K562 (cell line): ENCODE measurements around the gene NPAS2. TPM values are rescaled to one million over a fixed set of nuclear protein-coding genes. Genes with fewer than 3 reads are reported as not detected.

Experiments
- ATAC-seq: fragments of 200-7000 bp; cut with Tn5 transposase; 3 replicates; pipeline ENCODE4 v1.9.1; 2020; ENCODE audit warnings: moderate library complexity
- BruUV-seq: library from RNA; stranded (reverse); fragments of 400-500 nt; replicated peaks from 2 replicates; lab custom pipeline; 2021; lab: Mats Ljungman, UMichigan
- CTCF ChIA-PET: fragments of 300-600 bp; formaldehyde crosslinking; extraction: SDS; loops from one replicate; lab custom pipeline; 2021; ENCODE audit warnings: low intra/inter-chr PET ratio; lab: Yijun Ruan, JAX
- POLR2A ChIA-PET: fragments of 300-600, 350-650 bp; sonication (Branson Sonifier 250); formaldehyde crosslinking; extraction: SDS; loops from one replicate; lab custom pipeline; 2021; ENCODE audit warnings: antibody characterized with exemption, inconsistent platforms; lab: Yijun Ruan, JAX
- DNase-seq, 4 experiments: peaks; one replicate each; pipeline versions ENCODE4 v3.0.0 to v3.0.0-alpha.2; 2011 to 2018; ENCODE audit warnings: low spot score in 3 of 4, mixed read lengths in 3 of 4; ENCODE audit errors: extremely low read depth in 1 of 4
- FAIRE-seq: peaks from 2 replicates; lab custom pipeline; 2011; peaks lifted over from hg19 to GRCh38; lab: Jason Lieb, UNC
- H2AFZ ChIP-seq: 2 replicates; pipeline ENCODE4 v1.6.0; 2011; ENCODE audit warnings: low read depth, low read length, control low read depth, inconsistent platforms
- H3K27ac ChIP-seq: fragments of 200-600 bp; 3 replicates; pipeline ENCODE4 v1.8.0; 2011; ENCODE audit warnings: low read depth, mild to moderate bottlenecking, control low read depth, inconsistent platforms, low read length, moderate library complexity, mixed read lengths; ENCODE audit errors: extremely low read depth
- H3K27me3 ChIP-seq, 2 experiments: fragments of 300-600 bp in 1 of 2; 2 replicates in 1 of 2; 3 replicates in 1 of 2; pipeline versions ENCODE4 v1.6.0 to v1.8.0; 2011; ENCODE audit warnings: inconsistent platforms in 2 of 2, low read length in 2 of 2, mild to moderate bottlenecking in 1 of 2, mixed read lengths in 1 of 2, moderate library complexity in 1 of 2; ENCODE audit not compliant: control insufficient read depth in 2 of 2, insufficient read depth in 2 of 2
- H3K36me3 ChIP-seq: fragments of 300-600 bp; 3 replicates; pipeline ENCODE4 v1.8.0; 2011; ENCODE audit warnings: mild to moderate bottlenecking, low read length, inconsistent platforms; ENCODE audit not compliant: control insufficient read depth, insufficient read depth
- H3K4me1 ChIP-seq, 2 experiments: fragments of 200-600 bp in 1 of 2; replicated peaks in 1 of 2; 2 replicates in 1 of 2; 3 replicates in 1 of 2; pipeline versions ENCODE4 v1.5.1 to v1.8.0; 2011; ENCODE audit warnings: inconsistent platforms in 2 of 2, low read length in 2 of 2, mild to moderate bottlenecking in 1 of 2, mixed read lengths in 1 of 2, moderate library complexity in 1 of 2; ENCODE audit not compliant: control insufficient read depth in 2 of 2, insufficient read depth in 2 of 2
- H3K4me2 ChIP-seq: 2 replicates; pipeline ENCODE4 v1.6.1; 2011; ENCODE audit warnings: low read length, control low read depth, inconsistent platforms, mixed read lengths; ENCODE audit not compliant: insufficient read depth
- H3K4me3 ChIP-seq: fragments of 200-600 bp; sonication (generic), shearing (Covaris generic); 2 replicates; pipeline ENCODE4 v1.5.1; 2016; ENCODE audit warnings: control low read depth, inconsistent platforms
- H3K79me2 ChIP-seq: fragments of 200-600 bp; 3 replicates; pipeline ENCODE4 v1.8.0; 2011; ENCODE audit warnings: low read length, inconsistent platforms; ENCODE audit not compliant: control insufficient read depth, insufficient read depth
- H3K9ac ChIP-seq, 2 experiments: 2 replicates each; pipeline versions ENCODE4 v1.6.0 to v1.6.1; 2011; ENCODE audit warnings: low read depth in 2 of 2, low read length in 2 of 2, control low read depth in 1 of 2, inconsistent platforms in 1 of 2, mild to moderate bottlenecking in 1 of 2, mixed read lengths in 1 of 2; ENCODE audit not compliant: insufficient read depth in 1 of 2
- H3K9me1 ChIP-seq: one replicate; pipeline ENCODE4 v1.6.0; 2011; ENCODE audit warnings: inconsistent platforms, mild to moderate bottlenecking, low read length, moderate library complexity; ENCODE audit not compliant: control insufficient read depth, insufficient read depth
- H3K9me3 ChIP-seq: replicated peaks from 2 replicates; pipeline ENCODE4 v1.5.1; 2011; ENCODE audit warnings: low read depth, low read length, inconsistent platforms; ENCODE audit not compliant: control insufficient read depth, insufficient read depth
- H4K20me1 ChIP-seq: replicated peaks from 2 replicates; pipeline ENCODE4 v1.6.1; 2011; ENCODE audit warnings: low read length, inconsistent platforms, mixed read lengths; ENCODE audit not compliant: control insufficient read depth, insufficient read depth
- ATF3 ChIP-seq, 2 experiments: fragments of 450-650 bp in 1 of 2; sonication (generic) in 1 of 2; formaldehyde crosslinking in 1 of 2; IDR thresholded peaks in 1 of 2; conservative IDR thresholded peaks in 1 of 2; 2 replicates each; pipeline versions ENCODE4 v1.6.1 to v1.8.1; 2016 to 2023; ENCODE audit warnings: mild to moderate bottlenecking in 2 of 2, moderate library complexity in 2 of 2, inconsistent platforms in 1 of 2, missing genetic modification reagents in 1 of 2
- BHLHE40 ChIP-seq: IDR thresholded peaks from 2 replicates; pipeline ENCODE4 v1.6.1; 2011; ENCODE audit warnings: low read length, improper control_type of control experiment
- MEF2D ChIP-seq: conservative IDR thresholded peaks from 2 replicates; pipeline ENCODE4 v1.6.1; 2016; ENCODE audit warnings: low read depth, missing genetic modification characterization, missing compliant biosample characterization
- ZNF212 ChIP-seq: fragments of 450-650 bp; formaldehyde crosslinking; IDR thresholded peaks from 2 replicates; pipeline ENCODE4 v1.4.0; 2020; ENCODE audit warnings: mild to moderate bottlenecking
- WGBS: fragments of 100-300 bp; shearing (Covaris generic); methylation state at CpG from one replicate; pipeline ENCODE4 v1.1.6; 2016; ENCODE audit warnings: low coverage, mixed read lengths; ENCODE audit not compliant: insufficient coverage; ENCODE audit errors: missing lambda C conversion rate; 5-methylcytosine and 5-hydroxymethylcytosine counted together
- in situ Hi-C: fragments of 300-500 bp; cut with MboI; formaldehyde crosslinking; loops from 4 replicates; pipeline ENCODE4 v1.15.0; 2018; ENCODE audit warnings: inconsistent platforms, mixed read lengths
- intact Hi-C: fragments of 100-400 bp; cut with micrococcal nuclease; formaldehyde crosslinking; loops from 2 replicates; pipeline ENCODE4 v1.14.2; 2022
- polyA plus RNA-seq, 8 experiments: library from polyadenylated mRNA; depleted of rRNA in 4 of 8; stranded (reverse) in 5 of 8; unstranded in 3 of 8; fragments of >200 nt; fragmentation: Nextera tagmentation in 2 of 8; fragmentation: Illumina TruSeq in 1 of 8; extraction: Ambion mirVana in 2 of 8; extraction: Trizol in 1 of 8; gene quantifications; 2 replicates each; pipeline versions ENCODE4 v1.2.1 to v1.2.3, GENCODE V29; 2011 to 2014; ENCODE audit warnings: inconsistent platforms in 1 of 8, missing spikeins in 1 of 8
- total RNA-seq, 7 experiments: library from RNA; depleted of rRNA in 6 of 7; stranded (reverse); fragments of >200 nt in 6 of 7; fragmentation: Illumina TruSeq in 2 of 7; extraction: Trizol in 2 of 7; gene quantifications; 2 replicates each; pipeline versions ENCODE4 v1.2.1 to v1.2.3, GENCODE V29; 2011 to 2021; ENCODE audit warnings: low replicate concordance in 1 of 7

The NPAS2 gene
- total and polyA plus RNA-seq, 9 of the 15 experiments (the other 6 are each of a cell fraction or from before 2014, with no cell fraction given): 0.06 to 0.29 (median 0.07) TPM; not detected in 5

DNA sequence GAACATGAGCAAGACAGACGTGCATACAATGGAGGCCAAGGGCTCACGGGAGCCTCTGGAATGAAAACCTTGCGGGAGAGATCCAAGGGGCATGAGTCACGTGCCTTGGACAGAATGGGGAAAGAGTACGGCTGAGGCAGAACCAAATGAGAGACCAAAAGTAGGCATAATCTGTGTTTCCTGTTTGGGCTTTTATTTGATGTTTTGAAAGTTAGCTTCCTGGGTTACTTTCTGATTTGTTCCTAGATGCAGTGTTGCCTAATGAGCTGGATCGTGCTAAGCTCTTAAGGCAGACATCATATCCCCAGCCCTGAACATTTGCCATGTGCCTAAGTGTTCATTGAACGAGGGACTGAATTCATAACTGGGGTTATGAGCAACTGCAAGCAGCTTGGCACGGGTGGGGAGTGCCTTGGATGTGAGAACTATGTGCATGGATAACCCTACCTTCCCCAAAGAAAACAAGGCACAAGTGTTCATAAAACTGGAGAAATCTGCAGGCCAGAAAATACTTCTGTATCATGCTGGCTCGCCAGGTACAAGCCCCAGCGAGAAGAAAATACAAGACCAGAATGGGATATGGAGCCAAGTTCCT lies 121.8 kb downstream of the NPAS2 start:
- DNase-seq (no peak), FAIRE-seq (no peak), ATAC-seq (no peak)
- in situ Hi-C loops: no loop called here
- no TSS peak for BruUV-seq
- Histone ChIP-seq H4K20me1 (no peaks in the 10 kb centered on the region), H3K9ac (no peak overlapping the region), H3K4me3 (no peak overlapping the region), H3K9me1 (no peaks in the 10 kb centered on the region), H3K27ac (no peak overlapping the region), H2AFZ (no peak overlapping the region), H3K4me1 (no peaks in the 10 kb centered on the region), H3K27me3 (peaks cover 11 to 59% of the 10 kb centered on the region in 2 experiments; a peak in 4 of 5 replicates), H3K79me2 (no peaks in the 10 kb centered on the region), H3K4me2 (no peak overlapping the region), H3K9me3 (no peaks in the 10 kb centered on the region), H3K36me3 (no peaks in the 10 kb centered on the region)
- POLR2A ChIA-PET: interaction anchor here (1.1 kb wide), 1 partner anchor 60 kb away, joined by 3 read pairs; the partner anchor contains the start of gene RPL31
- no peak for TF ChIP-seq ZNF212 (CRISPR knock-in tag)
- peak; percentile 20; the same call in 1 of the 2 replicates for TF ChIP-seq BHLHE40
- 7% methylated on average over 10 of the region's 10 CpGs for WGBS
- intact Hi-C loops: no loop called here
- CTCF ChIA-PET: no interaction called here

GRCh38 chr2:100944617-100945432 lies 124.9 kb downstream of the NPAS2 start:
- Histone ChIP-seq H3K36me3 (no peaks in the 10 kb centered on the region), H3K79me2 (no peaks in the 10 kb centered on the region), H3K9me3 (no peaks in the 10 kb centered on the region), H3K4me3 (no peak overlapping the region), H3K9me1 (no peaks in the 10 kb centered on the region), H3K4me2 (no peak overlapping the region), H3K4me1 (no peaks in the 10 kb centered on the region), H4K20me1 (no peaks in the 10 kb centered on the region), H3K9ac (0 out of 4 replicates have a peak overlapping the region, but pooled peaks of 1 of the 2 experiments have one; percentile 12), H3K27me3 (peaks cover 20 to 47% of the 10 kb centered on the region in 2 experiments; a peak in 4 of 5 replicates), H2AFZ (no peak overlapping the region), H3K27ac (no peak overlapping the region)
- ATAC-seq (no peak), FAIRE-seq (no peak), DNase-seq (no peak)
- ChIA-PET CTCF (no interaction called here), POLR2A (no interaction called here)
- in situ Hi-C loops: no loop called here
- WGBS: 7% methylated on average over 19 of the region's 19 CpGs
- BruUV-seq: no TSS peak
- TF ChIP-seq ATF3 (IDR thresholded peaks at IDR 0.05): peak; percentile 12; the same call in 1 of the 2 replicates
- no peak for TF ChIP-seq ATF3 (CRISPR knock-in tag; conservative IDR thresholded peaks at IDR 0.05)
- TF ChIP-seq MEF2D (tag): no peak
- intact Hi-C loops: no loop called here
